ENCODE measurements around the gene PHACTR2.

Gene PHACTR2

DNA sequence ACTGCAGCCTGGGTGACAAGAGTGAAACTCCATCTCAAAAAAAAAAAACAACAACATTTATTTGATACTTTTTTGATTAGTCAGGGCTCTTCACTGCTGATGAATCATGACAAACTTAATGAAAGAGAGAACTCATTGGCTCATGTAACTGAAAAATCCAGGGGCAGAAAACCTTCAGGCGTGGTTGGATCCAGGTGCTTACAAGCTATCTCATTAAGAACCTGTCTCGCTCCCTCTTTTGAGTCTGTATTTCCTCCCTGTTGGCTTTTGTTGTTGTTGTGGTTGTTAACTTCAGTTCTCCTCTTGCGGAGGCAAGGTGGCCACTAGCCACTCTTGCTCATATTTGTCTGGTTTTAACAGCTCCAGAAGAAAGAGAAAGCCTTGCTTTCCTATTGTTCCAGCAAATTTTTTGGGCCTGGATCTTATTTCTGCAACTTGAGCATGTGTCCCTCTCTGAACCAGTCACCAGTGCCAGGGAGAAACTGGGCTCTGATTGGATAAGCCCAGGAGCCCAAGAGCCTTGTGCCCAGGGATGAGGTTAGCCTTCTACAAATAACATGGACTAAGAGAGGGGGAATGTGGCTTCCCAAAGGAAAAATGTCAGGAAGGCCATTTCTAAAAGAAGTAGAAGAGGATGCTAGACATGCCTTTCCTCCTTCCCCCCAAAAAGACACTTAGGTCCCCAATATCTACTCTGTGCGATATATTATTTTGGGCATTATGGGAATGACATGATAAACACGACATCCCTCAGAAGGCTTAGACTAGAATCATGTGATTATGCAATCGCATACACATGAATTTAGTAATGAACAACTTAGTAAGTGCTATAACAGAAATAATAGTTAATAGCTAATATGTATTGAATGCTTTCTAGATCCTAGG is 64.5 kb downstream of the PHACTR2 start:
- no peak for DNase-seq (ENCODE audit: low read depth in 2 of 2)

DNA sequence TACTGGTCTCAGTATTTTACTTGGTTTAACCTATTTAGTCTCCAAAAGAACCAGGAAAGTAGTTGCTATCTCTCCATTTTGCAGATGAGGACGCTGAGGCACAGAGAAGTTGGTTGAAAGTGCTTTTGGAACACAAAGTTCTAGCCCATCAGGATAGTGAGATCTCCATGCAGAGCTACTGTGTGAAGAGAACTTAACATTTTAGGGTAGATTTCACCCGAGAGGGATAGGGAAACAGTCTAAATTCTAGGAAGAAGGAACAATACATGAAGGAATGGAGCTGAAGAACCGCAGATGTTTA is 65.1 kb downstream of the PHACTR2 start:
- no peak for DNase-seq (ENCODE audit: low read depth in 2 of 2)

DNA sequence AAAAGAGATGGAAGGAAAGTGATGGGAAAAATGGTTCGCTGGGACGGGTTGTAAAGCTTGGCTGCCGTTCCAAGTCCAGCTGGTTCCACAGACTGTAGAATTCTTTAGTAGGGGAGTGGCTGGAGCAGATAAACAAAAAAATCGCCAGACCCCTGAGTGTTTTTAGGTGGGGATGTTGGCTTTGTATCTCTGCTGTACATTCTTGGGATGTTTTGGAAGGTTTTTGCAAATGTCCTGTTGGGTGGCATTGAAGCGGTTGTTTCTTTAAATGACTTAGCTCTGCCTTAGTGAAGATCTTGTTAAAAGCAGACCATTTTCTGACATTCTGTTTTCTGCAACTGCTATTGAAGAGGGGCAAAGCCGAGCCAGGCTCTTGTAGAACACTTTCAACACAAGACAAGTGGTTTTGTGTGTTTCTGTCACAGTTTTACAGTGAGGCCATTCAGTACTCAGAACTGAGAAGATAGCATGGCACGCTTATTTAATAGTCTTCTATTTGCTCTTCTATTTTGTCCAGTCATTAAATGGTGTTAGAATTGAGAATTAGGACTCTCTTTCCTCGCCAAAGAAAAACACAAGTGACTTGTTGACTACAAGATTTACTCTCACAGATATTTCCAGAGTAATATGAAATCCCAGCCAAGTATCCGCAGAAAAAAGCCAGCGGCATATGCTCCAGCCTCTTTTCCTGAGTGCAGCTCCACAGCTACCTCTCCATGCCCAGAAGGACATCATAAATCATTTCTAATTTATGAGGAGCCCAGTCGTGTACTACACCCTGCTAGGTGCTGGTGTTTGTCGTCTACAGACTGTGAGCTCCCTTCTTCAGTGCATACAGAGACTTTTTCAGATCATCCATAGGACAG is 65.8 kb downstream of the PHACTR2 start:
- no peak for DNase-seq (ENCODE audit: low read depth in 2 of 2)

DNA sequence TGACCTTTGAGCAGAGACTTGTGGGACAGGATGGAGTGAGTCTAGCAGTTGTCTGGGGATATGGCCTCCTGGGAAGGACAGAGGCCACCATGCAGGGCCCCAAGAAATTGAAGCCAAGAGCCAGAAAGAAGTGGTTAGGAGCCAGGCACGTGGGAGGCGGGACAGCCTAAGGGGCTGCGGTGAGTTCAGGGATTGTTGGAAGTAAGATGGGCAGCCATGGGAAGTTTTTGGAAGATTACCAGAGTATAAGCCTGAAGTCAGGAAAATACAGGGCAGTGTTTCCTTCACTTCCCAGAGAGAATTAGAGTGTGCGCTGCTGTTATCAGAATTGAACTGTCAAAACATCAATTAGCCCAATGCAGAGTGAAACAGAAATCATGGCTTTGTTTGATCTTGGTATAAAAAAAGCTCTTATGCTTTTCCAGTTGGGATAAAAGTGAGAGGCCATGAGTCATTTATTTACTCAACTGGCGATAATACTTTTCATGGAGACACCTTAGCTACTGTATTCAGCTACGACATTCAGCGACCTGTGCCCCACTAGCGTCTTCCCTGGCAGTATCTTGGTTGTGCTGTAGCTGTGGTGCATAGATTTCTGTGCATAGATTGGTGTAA is 66.9 kb downstream of the PHACTR2 start:
- DNase-seq (ENCODE audit: low read depth in 2 of 2): no peak

DNA sequence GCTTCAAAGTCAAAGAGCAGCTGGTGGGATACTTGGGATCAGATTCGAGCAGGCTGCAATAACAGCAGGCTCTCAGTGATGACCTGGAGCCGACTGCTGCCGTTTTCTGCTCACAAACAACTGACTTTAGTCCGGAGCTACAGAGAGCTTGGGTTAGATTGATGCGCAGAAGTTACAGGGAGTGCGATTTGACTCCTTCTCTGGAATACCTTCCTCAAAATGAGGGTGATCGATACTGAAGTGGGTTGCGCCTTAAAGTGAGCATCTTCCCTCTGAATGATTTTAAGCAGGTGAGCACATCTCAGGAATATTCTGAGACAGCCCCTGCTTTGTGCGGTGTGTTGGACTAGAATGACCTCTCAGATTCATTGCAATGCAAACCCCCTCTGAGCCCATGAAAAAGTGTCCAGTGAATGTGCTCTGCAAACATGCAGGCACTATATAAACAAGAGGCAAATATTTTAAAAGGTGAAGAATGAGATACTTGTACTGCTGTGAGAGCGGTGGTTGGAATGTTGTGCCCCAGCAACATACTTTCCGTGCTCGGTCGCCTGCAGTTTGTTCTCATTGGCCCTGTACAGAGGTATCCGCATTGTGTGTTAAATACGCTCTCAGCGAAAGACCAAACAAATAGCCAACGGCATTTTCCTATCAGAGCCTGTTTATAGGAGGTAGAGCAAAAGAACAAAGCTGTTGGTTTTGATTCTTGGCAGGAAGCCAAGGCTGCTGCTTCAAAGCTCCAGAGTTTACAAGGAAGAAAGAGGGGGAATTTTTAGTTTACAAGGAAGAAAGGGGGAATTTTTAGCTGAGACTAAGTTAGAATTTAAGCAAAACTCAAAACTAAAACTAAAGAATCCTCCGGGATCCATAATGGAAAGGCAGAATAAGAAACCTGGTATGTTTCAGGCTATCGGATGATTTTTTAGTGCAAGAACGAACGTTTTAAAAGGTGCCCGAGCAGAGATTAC is 67.7 kb downstream of the PHACTR2 start:
- DNase-seq (ENCODE audit: low read depth in 2 of 2): no peak

DNA sequence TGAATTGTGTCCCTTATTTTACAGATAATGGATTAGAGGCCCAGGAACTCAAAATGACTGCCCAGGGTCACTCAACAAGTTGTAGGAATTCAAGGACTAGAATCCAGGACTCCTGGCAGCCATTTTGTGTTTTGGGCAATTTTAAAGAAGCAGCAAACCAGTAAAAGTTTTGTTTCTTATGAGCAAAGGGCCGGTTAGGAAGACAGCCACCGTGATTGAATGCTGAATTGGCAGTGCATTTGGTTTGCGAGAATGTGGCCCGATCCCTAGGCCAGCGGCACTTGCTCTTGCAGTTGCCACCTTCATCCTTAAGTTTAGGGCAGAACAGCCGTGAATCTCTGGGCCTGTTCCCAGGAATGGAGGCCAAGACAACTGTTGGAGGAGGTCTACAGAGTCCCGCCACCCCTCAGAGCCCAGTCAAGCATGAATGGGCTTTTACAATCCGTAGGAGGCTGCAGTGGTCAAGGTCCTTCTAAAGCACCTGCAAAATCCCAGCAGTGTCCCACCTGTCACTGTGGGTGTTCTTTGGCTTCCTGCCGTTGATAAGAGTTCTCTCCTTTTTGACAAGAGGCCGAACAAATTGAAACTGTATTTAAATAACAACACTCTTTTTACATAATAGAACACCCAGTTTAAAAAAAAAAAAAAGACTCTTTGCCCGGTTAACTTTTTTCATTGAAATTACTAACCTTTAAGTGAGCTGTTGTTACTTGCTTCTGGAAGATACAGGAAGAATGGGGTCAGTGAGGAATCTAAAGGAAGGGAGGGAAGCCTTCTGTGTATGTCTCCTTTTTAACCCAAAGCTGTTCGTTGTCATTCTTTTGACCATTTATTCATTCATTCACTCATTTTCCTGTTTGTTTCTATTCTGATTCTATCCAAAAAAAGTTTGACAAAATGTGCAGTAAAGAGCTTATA is 68.7 kb downstream of the PHACTR2 start:
- no peak for DNase-seq (ENCODE audit: low read depth in 2 of 2)

DNA sequence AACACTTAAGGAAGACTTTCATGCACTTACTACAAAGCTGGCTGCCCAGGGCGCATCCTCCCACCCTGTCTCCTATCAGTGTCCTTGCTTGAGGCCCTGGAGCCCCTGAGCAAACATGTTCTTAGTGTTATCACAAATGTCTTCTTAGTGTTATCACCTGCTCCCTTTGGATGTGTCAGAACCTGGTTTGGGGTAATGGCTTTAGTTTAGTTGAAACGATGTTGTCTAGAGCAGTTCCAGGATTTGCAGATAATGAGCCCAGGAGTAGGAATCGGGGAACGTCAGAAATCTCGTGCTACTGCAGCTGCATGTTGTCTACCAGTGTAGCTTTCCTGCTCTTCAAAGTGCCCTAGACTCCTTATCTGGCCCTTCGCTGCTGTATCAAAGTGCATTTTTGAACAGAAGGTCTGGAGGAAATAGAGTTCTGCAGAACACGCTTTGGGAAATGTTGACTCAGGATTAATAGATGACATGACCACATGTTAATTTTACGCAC is 69.6 kb downstream of the PHACTR2 start:
- no peak for DNase-seq (ENCODE audit: low read depth in 2 of 2)

DNA sequence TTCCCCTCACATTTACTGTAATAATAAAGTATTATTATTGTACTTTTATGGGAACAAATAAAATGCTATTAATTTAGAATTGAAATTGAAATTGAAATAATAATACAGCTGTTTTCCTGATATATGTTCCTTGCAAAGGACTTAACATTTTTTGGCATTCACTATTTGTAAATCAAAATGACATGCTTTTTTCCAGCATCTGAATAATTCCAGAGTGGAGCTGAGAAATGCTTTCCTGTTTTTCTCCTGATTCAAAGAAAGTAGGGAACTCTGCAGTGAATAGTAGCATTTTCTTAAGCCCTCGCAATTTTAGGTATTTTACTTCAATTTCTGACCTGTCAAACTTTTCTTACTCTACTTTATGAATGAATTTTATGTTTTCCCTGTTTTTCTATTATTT is 72.1 kb downstream of the PHACTR2 start:
- DNase-seq (ENCODE audit: low read depth in 2 of 2): no peak

DNA sequence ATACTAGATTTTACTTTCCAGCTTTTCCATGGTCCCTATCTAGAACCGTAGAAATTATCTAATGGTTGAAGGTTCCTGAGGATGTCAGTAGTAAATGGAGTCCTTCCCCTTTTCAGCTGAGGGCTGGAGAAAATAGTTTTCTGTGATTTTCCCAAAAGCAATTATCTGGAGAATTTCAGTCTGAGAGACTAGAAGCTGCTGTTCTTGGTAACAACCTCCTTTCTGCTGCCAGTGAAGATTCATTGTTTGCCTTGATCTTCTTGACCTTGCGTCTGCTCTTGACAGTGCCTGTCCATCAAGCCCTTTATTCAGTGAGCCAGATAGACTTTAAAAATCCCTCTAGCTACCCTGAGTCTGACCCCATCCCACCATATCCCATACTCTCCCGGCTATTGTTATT is 73.1 kb downstream of the PHACTR2 start:
- no peak for DNase-seq (ENCODE audit: low read depth in 2 of 2)

DNA sequence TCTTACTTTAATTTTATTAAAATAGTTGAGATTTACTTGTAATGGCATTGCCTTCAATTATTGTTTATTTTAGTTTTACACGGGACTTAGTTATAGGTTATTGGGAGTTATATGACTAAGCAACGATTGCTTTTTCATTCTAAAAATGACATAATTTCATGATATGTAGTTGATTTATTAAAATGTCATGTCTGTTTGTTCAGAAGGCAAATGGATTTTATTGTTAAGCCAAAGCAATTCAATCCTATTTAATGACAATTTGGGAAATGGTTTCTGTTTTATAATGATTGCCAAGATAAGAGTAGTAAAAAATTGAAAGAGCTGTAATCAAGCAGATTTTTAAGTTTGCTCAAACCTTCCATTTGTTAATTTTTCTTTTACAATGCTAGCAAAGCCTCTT is 74.7 kb downstream of the PHACTR2 start:
- no peak for DNase-seq (ENCODE audit: low read depth in 2 of 2)

DNA sequence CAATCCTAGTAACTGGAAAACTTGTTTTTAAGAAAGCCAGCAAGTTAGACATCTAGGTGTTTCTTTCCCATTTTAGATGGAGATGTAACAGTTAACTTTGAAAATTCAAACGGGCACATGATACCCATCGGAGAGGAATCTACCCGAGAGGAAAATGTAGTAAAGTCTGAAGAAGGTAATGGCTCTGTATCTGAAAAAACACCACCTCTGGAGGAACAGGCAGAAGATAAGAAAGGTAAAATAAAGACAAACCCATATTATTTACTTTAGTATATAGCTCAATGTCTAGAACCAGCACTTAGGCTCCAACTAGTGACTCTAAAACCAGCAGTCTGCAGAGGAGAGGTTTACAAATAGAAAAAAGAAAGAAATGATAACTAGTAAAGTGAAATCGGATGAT is 75.9 kb downstream of the PHACTR2 start:
- no peak for DNase-seq (ENCODE audit: low read depth in 2 of 2)

DNA sequence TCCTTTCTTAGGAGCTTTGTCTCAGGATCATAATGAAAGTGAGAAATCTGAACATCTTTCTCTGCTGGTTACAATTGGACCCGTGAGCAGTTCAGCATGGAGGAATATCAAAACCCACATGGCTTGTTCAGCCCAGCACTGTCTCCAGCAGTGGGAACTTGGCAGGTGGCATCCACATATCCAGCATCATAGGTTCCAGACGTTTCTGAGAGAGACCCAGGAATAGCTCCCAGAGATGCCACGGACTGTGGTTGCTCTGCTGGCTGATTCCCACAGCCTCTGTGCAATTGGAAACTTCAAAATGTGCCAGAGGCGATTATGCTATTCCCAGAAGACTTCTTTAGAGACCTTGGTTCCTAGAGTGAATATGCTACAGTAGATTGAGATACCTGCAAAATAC is 76.4 kb downstream of the PHACTR2 start:
- DNase-seq (ENCODE audit: low read depth in 2 of 2): no peak

DNA sequence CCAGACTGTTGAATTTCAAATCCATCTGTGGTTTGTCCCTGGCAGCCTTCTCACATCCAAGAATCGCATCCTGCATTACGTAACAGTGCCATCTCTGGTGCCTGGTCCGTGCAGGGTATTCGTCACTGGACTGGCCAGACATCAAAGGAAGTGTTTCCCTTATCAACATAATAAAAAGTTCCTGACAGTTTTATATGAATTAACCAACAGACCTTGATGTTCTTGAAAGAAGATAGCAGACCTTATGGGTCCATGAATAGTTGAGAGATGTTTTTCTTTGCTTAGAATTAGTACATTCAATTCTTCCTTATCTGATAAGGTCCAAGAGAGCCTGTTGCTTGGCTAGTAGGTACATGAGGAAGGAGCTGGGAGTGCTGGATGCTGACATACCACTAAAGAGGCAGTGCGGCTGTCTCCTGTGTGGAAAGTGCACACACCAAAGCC is 77.6 kb downstream of the PHACTR2 start:
- DNase-seq (ENCODE audit: low read depth in 2 of 2): no peak

DNA sequence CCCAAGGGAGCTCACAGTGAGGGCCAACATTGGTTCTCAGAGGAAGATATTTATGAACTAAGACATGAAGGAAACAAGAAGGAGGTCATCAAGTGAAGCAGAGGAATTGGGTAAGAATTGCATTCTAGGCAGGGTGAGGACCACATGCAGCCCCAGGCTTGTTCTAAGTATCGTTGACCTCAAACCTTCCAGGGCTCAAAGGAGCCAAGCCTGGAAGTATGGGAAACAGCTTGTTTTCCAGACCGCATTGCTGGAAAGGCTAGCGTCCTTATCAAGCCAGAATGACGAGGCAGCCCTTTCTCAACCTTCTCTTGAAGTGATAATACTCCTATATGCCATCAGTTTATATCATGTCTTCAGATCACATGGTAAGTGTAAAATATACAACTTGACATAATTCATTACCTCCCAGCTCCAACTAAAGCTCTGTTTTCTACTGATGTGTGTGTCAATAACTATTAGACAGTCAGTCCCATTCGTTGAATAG is 79.6 kb downstream of the PHACTR2 start:
- DNase-seq (ENCODE audit: low read depth in 2 of 2): no peak

DNA sequence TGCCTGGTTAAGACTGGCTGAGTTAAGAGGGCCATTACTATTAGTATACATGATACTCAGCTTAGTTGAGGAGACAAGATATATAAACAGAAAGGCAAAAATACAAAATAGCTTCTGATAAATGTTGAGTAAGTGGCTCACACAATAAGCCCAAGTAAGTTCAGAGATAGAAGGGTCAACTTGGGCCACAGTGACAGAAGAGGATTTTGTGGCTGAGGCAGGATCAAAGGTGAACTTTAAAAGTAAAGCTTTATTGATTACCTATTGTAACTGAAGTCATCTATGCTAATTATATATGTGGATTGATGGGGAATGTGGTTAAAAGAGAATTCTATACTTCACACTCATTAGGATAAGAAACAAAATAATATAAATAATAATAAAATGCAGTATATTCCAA is 80.8 kb downstream of the PHACTR2 start:
- DNase-seq (ENCODE audit: low read depth in 2 of 2): no peak

DNA sequence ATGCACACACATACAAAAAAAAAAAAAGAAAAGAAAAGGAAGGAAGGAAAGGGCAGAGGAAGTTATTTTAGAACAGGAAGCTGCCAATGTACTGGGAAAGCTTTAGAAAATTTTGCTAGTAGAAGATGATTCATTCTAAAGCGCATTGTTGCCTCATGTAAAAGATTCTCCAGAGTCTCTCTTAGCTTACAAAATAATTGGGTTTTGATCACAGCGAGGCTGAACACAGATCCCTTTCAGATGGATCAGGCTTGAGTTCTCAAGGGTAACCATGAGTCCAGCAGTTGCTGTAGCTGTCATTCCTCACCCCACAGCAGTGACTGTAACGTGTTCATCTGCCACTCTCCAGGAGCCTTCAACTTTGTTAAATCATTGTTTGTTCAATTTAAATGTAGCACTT is 81.9 kb downstream of the PHACTR2 start:
- no peak for DNase-seq (ENCODE audit: low read depth in 2 of 2)

DNA sequence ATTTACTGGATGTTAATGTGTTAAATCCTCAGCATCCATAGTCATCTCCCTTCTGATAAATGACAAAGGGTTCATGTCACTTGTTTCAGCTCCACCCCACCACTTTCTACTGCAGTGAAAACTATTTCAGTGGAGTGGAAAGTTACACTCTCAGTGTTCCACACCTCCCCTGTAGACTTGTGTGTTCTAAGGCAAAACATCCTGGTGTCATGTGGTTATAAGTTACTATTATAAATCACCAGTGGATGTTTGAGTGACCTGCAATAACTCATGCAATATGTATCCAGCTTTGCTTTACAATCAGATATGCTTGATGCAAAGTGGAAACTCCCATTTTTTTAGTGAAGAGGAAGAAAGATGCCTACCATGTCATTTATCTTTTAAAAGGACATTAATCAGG is 83.3 kb downstream of the PHACTR2 start:
- DNase-seq (ENCODE audit: low read depth in 2 of 2): no peak

DNA sequence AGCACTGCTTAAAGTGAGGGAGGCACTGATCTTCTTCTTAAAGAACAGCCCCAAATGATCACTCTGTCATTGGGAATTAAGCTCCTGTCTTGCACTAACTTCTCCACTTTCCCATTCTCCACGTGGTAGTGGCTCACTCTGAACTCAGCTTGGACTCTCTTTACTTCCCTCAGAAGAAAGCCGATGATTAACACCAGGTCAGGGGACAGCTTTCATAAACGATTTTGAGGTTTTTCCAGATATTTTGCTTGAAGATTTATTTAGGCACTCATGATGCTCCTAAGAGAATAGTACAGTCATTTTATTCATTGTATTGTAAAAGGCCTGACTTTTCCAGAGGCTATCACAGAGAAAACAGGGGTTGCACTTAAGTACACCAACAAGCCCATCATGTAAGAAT is 84.4 kb downstream of the PHACTR2 start:
- no peak for DNase-seq (ENCODE audit: low read depth in 2 of 2)

DNA sequence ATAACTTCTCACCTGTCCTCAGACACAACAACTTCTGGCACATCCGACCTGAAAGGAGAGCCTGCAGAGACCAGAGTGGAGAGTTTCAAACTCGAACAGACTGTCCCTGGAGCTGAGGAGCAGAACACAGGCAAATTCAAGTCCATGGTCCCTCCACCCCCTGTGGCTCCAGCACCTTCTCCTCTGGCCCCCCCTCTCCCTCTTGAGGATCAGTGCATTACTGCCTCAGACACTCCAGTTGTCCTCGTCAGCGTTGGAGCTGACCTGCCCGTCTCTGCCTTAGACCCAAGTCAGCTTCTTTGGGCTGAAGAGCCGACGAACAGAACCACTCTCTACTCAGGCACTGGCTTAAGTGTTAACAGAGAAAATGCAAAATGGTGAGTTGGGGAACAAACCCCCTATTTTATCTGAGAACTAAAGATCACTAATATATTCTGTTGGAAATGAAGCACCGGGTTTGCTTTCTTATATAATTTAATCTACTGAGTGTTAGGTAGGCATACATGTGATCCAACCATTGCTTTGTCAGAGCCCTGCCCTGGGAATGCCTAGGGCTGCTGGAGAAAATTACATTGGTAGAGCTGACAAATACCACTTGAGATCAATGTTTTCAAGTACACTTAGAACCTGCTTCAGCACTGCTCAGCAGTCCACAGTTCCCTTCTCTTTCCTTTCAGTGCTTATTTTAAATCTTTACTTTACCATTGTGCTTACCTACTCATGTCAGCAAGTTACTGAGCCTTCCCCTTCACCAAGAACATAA is 87.8 kb downstream of the PHACTR2 start:
- no peak for DNase-seq (ENCODE audit: low read depth in 2 of 2)
